DMS153 (cell line): ENCODE results near the gene TFF1.

ENCODE experiments used
- DNase-seq: peaks from one replicate; lab custom pipeline; 2025; lab: John Stamatoyannopoulos, UW

Gene TFF1

DNA sequence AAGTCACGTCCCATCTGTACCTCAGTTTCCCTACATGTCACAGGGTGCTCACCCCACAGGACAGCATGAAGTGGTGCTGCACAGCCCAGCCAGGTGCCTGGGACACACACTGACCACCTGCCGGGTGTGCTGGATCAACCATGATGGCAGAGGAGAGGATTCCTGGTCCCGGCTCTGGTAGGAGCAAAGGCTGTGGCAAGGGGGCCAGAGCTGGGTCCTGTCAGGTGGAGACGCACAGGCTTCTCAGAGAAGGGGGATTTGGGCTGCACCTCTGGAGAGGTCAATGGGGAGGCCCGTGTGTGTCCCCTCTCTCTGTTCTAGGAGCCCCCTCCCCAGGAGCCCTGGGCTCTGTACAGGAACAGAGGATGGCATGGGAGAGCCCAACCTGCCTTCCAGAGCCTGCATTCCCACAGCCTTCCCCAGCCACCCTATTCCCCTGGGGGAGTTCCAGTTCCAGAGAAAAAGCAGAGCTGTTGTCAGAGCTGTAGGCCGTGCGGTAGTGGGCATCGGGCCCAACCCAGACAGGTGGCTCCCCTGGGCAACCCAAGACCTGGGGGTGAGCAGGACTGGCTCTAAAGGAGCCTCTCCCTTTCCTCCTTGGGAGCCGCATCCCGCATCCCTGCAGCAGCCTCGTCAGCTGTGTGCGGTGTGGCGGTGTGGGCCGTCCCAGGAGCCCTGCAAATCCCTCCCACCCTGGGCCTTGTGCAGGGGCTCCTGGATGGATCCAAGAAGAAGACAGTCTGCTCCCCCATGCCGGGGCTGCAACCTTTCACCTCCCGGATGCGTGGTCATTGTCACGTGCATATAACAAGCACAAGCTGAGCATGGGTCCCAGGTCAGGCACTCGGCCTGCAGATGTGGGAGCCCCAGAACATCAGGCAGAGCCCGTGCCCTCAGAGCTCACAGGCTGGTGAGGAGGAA lies 48.2 kb downstream of the TFF1 start:
- peak; percentile 64 for DNase-seq

DNA sequence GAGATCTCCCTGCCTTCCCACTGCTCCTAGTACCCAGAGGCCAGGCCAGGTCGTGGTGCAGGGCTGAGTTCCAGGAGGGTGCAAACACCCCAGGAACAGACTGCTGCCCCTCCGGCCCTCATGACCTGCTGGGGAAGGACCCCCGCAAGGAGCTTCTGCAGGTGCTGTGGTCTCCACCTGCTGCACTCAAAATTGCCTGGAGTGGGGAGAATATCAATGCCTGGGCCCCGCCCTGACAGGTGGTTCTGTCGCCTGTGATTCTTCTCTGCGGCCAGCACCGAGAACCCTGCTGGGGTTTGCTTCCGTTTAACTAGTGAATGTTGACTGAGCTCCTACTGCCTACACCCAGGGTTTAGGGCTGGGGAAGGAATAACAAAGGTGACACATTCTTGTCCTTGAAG lies 49.0 kb downstream of the TFF1 start:
- peak; percentile 70 for DNase-seq

DNA sequence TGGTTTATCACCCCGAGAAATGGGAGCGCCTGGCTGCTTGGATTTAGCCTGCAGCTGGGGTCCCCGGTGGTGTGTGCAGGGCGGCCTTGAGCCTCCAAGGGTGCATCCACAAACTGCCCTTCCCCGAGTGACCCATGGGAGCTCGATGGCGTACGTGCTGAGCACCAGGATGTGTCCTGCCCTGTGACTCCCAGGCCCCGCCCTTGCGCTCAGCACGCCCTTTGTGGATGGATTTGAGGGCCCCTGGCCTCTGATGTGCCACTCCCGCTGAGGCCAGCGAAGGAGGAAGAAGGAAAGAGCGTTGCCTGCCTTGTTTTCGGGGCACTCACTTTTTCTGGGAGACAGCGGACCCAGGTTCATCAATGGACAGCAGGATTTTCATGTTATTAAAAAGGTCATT lies 49.4 kb downstream of the TFF1 start:
- DNase-seq: peak; percentile 70

DNA sequence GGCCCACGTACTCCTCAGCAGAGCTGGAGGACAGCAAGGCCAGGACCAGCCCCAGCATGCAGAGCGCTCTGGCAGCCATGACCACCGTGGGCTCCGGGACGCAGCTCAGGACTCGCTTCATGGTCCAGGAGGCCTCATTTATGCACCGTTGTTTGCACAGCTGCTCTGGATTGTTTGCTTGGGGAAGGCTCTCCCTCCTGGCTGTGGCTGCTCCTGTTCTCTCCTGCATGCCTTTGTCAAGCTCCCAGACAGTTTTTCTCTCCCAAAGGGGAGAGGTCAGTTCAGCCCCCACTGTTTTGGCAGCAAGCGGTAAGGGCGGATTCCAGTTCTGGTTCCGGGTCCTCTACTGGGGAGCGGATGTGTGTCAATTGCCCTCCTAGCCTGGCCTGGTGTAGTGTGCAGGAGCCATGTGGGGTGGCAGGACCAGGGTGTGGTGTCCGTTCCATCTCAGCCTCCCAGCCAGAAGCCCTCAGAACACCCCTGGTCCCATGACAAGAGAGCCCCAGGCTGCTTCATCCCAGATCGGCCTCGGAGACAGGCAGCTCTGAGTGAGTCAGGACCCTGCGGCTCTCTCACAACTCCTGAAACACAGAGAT lies 50.9 kb downstream of the TFF1 start, which contains the start of gene TFF3:
TFF3 (minus strand) TSS at position 114 of the 596 bp plus-strand sequence; CDS start at position 79, 35 bp downstream.
- DNase-seq: peak; percentile 98

DNA sequence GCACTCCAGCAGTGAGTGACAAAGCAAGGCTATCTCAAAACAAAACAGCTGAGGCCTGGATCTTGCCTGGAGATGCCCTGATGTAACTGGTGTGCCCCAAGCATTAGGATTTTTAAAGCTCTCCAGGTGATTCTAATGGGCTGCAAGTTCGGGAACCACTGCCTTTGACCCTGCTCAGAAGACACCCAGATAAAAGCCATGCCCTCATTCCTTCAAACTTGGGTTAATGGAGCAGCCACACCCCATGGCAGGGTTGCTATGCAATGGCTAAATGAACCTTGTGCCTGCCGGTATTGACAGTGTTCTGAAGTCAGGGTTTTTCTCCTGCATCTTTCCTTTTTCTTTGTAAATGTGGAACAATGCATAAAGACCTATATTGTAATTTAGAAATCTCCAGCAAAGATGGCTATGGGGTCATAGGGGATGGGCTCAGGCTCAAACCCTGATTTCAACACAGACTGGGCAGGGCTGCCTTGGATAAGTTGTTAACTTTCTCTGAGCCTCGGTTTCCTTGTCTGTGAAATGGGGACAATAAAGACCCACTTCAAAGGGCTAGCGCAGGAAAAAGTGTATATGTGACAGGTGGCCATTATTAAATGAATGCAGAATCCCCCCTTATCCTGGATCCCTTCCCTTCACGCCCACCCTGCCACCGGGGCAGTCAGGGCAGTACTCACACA lies 51.6 kb downstream of the TFF1 start:
- DNase-seq: no peak

DNA sequence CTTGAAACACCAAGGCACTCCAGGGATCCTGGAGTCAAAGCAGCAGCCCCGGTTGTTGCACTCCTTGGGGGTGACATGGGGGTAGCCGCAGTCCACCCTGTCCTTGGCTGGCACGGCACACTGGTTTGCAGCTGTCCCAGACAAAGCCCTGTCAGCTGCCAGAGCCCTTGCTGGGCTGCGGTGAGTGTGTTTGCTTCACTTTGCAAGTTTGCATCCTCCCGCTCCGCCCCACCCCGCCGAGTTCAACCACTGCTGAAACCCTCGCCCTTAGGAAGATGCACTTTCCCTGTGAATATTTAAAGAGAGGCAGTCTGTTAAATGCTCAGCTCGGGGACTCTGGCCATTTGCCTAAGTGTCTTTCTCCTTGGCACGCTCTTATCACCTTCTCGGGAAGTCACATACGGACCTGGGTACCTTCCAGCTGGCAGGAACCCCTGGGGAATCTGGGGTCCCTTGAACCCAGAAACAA lies 52.8 kb downstream of the TFF1 start:
- DNase-seq: peak; percentile 61

DNA sequence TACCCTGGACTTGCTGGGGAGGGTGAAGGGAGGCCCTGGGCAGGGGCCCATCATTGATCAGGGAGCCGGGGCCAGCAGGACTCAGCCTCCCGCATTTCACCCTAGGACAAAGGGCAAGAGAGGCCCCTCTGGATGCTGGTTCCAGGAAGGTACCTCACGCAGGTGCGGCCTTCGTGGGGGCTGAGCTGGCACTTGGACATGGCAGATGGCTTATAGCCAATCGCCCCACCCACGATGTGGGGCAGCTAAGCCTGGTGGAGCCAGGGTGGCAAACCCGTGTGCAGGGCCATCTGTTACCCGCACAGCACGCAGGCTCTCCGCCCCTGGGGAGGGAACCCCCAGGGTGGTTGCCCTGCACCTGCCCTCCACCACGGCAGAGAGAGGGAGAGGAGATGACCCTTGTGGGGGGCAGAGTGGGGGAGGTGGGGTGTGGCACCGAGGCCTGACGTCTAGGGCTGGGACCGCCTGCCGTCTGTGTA lies 53.7 kb downstream of the TFF1 start:
- no peak for DNase-seq
